CD4-positive, alpha-beta T cell (primary cell): Measurements from ENCODE around the gene TM4SF4. TPM values are rescaled to one million over a fixed set of nuclear protein-coding genes. Genes with fewer than 3 reads are reported as not detected.

ENCODE experiments used
- ATAC-seq: fragments of 200-7000 bp; cut with Tn5 transposase; one replicate; pipeline ENCODE4 v1.10.0; 2022; ENCODE audit warnings: mild to moderate bottlenecking; ENCODE audit not compliant: poor library complexity
- CTCF ChIA-PET: fragments of 350-600 bp; sonication (Branson Sonifier 250); formaldehyde crosslinking; loops from one replicate; lab custom pipeline; 2021; ENCODE audit warnings: antibody characterized with exemption, inconsistent platforms; lab: Charles Lee
- POLR2A ChIA-PET: fragments of 350-600 bp; sonication (Branson Sonifier 250); formaldehyde crosslinking; loops from one replicate; lab custom pipeline; 2021; ENCODE audit warnings: antibody characterized with exemption, inconsistent platforms; lab: Charles Lee
- DNase-seq, 14 experiments: peaks; one replicate each; pipeline ENCODE4 v3.0.0-alpha.2; 2013 to 2020; ENCODE audit warnings: mixed read lengths in 2 of 14
- H3K27ac ChIP-seq, 2 donors: one replicate each; pipeline versions ENCODE4 v1.5.1 to v1.7.0; 2013; ENCODE audit warnings: low read length in 2 of 2, low read depth in 1 of 2, mild to moderate bottlenecking in 1 of 2
- H3K27me3 ChIP-seq, 2 experiments: 1 replicate in 1 of 2; 2 replicates in 1 of 2; pipeline versions ENCODE4 v1.6.1 to v1.7.0; 2013; ENCODE audit warnings: low read length in 2 of 2, control low read depth in 1 of 2, mild to moderate bottlenecking in 1 of 2, moderate library complexity in 1 of 2; ENCODE audit not compliant: insufficient read depth in 2 of 2, control insufficient read depth in 1 of 2
- H3K36me3 ChIP-seq: one replicate; pipeline ENCODE4 v1.6.1; 2013; ENCODE audit warnings: low read length, control low read depth; ENCODE audit not compliant: insufficient read depth
- H3K4me1 ChIP-seq: one replicate; pipeline ENCODE4 v1.6.1; 2013; ENCODE audit warnings: low read length, control low read depth; ENCODE audit not compliant: insufficient read depth
- H3K4me3 ChIP-seq: one replicate; pipeline ENCODE4 v1.5.1; 2013; ENCODE audit warnings: mild to moderate bottlenecking, low read length, moderate library complexity
- H3K9me3 ChIP-seq, 2 experiments: 1 replicate in 1 of 2; 2 replicates in 1 of 2; pipeline versions ENCODE4 v1.6.1 to v1.7.0; 2013; ENCODE audit warnings: low read length in 2 of 2, mild to moderate bottlenecking in 2 of 2, control low read depth in 1 of 2, moderate library complexity in 1 of 2; ENCODE audit not compliant: control insufficient read depth in 1 of 2, insufficient read depth in 1 of 2
- H3K27ac Mint-ChIP-seq: one replicate; pipeline ENCODE4 v1.8.0; 2020; ENCODE audit warnings: mixed read lengths
- H3K27me3 Mint-ChIP-seq: one replicate; pipeline ENCODE4 v1.8.0; 2021; ENCODE audit warnings: mixed read lengths
- H3K36me3 Mint-ChIP-seq: one replicate; pipeline ENCODE4 v1.8.0; 2021; ENCODE audit warnings: low read depth, mixed read lengths
- H3K4me1 Mint-ChIP-seq: one replicate; pipeline ENCODE4 v1.8.0; 2021; ENCODE audit warnings: low read depth, mixed read lengths
- H3K4me3 Mint-ChIP-seq: one replicate; pipeline ENCODE4 v1.8.0; 2020; ENCODE audit warnings: mild to moderate bottlenecking, mixed read lengths
- H3K9me3 Mint-ChIP-seq: one replicate; pipeline ENCODE4 v1.8.0; 2020; ENCODE audit warnings: mixed read lengths
- intact Hi-C, 2 experiments: fragments of 100-400 bp; cut with DNase I in 1 of 2; cut with micrococcal nuclease in 1 of 2; formaldehyde crosslinking; loops; one replicate each; pipeline versions ENCODE4 v1.15.1 to v1.9.0; 2023 to 2025; cut with DNase I, micrococcal nuclease
- total RNA-seq, 174 experiments: library from RNA in 2 of 174; stranded (reverse) in 2 of 174; gene quantifications; one replicate each; pipeline ENCODE4 v1.2.3 and lab custom pipeline; 2021 to 2026
- TF ChIP-seq, protein P1 (sequence below): fragments of 200-600 bp; IDR thresholded peaks from one replicate; pipeline ENCODE4 v1.8.0; 2022; ENCODE audit warnings: antibody characterized with exemption, mild to moderate bottlenecking

Gene TM4SF4
- total RNA-seq, 2 experiments from 2014 or later: not detected

DNA sequence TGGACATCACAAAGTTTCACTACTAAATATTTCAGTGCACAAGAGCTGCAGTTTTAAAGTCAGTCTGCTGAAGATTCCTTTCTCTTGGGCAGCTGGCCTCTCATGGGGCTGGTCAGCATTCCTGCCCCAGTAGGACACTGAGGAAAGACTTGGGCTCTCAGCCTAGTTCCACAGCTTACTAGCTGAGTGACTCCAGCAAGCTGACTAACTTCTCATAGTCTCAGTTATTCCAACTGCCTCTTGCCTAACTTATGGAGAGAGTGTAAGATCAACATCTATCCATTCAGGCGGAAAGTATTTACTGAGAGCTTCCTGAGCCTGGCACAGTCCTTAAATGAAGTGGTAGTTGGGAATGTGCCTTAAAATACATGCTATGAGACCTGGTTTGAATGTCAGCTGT lies 27.0 kb downstream of the TM4SF4 start:
- Mint-ChIP-seq H3K4me1 (no peaks in the 10 kb centered on the region), H3K4me3 (no peak overlapping the region), H3K27ac (no peak overlapping the region), H3K9me3 (no peaks in the 10 kb centered on the region), H3K27me3 (peaks cover 16% of the 10 kb centered on the region), H3K36me3 (no peaks in the 10 kb centered on the region)
- intact Hi-C loops: no loop called here
- no peaks in the 10 kb centered on the region for H3K4me1 ChIP-seq
- no peak overlapping the region for H3K27ac ChIP-seq
- CTCF ChIA-PET: no interaction called here
- TF ChIP-seq, protein P1, sequence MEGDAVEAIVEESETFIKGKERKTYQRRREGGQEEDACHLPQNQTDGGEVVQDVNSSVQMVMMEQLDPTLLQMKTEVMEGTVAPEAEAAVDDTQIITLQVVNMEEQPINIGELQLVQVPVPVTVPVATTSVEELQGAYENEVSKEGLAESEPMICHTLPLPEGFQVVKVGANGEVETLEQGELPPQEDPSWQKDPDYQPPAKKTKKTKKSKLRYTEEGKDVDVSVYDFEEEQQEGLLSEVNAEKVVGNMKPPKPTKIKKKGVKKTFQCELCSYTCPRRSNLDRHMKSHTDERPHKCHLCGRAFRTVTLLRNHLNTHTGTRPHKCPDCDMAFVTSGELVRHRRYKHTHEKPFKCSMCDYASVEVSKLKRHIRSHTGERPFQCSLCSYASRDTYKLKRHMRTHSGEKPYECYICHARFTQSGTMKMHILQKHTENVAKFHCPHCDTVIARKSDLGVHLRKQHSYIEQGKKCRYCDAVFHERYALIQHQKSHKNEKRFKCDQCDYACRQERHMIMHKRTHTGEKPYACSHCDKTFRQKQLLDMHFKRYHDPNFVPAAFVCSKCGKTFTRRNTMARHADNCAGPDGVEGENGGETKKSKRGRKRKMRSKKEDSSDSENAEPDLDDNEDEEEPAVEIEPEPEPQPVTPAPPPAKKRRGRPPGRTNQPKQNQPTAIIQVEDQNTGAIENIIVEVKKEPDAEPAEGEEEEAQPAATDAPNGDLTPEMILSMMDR: no peak
- POLR2A ChIA-PET: no interaction called here
- ATAC-seq: no peak
- no peak for DNase-seq
- H3K36me3 ChIP-seq: no peaks in the 10 kb centered on the region
- peaks cover 0 to 5% of the 10 kb centered on the region in 2 experiments for H3K27me3 ChIP-seq
- no peak overlapping the region for H3K4me3 ChIP-seq
- no peaks in the 10 kb centered on the region for H3K9me3 ChIP-seq

DNA sequence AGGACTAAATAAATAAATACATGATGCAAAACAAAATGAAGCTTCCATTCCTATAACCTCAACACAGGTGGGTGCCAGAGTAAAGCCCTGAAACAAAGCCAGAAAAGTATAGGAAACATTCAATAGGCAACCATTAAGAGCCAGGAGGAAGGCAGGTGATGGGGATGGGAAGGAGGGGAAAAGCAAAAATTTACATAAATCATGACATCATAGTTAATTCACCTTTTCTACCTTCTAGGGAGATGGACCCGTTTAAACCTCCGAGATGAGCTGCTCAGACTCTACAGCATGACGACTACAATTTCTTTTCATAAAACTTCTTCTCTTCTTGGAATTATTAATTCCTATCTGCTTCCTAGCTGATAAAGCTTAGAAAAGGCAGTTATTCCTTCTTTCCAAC lies 27.9 kb downstream of the TM4SF4 start:
- CTCF ChIA-PET: no interaction called here
- Mint-ChIP-seq H3K9me3 (no peaks in the 10 kb centered on the region), H3K27ac (no peak overlapping the region), H3K4me3 (no peak overlapping the region), H3K27me3 (peaks cover 10% of the 10 kb centered on the region), H3K4me1 (no peaks in the 10 kb centered on the region), H3K36me3 (no peaks in the 10 kb centered on the region)
- no peaks in the 10 kb centered on the region for H3K9me3 ChIP-seq
- intact Hi-C loops: no loop called here
- no peaks in the 10 kb centered on the region for H3K36me3 ChIP-seq
- H3K27me3 ChIP-seq: peaks cover 0 to 5% of the 10 kb centered on the region in 2 experiments
- ATAC-seq (no peak), DNase-seq (no peak)
- H3K4me3 ChIP-seq: no peak overlapping the region
- POLR2A ChIA-PET: no interaction called here
- H3K4me1 ChIP-seq: no peaks in the 10 kb centered on the region
- TF ChIP-seq, protein P1: no peak
- H3K27ac ChIP-seq: no peak overlapping the region

DNA sequence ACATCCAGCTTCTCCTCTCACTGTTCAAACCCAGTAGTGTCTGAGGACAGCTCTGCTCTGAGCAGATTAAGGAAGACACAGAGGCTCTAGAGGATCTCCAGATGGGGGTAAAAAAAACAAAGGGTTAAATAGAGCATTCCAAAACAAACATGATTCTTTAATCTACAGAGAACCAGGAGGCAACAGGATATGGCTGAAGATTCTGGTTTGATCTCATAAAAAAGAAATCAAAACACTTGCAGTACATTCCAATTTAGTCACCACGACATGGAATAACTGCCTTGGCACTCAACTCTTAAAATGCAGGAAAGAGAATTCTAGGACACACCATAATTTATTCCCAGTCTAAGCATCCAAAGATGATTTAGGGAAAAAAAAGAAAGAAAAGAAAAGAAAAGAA lies 32.0 kb downstream of the TM4SF4 start:
- Histone ChIP-seq H3K27ac (no peak overlapping the region), H3K9me3 (no peaks in the 10 kb centered on the region), H3K27me3 (peaks cover 0 to 5% of the 10 kb centered on the region in 2 experiments), H3K4me3 (no peak overlapping the region), H3K4me1 (no peaks in the 10 kb centered on the region), H3K36me3 (no peaks in the 10 kb centered on the region)
- no peak for ATAC-seq
- H3K4me1 Mint-ChIP-seq: peaks cover 5% of the 10 kb centered on the region
- H3K36me3 Mint-ChIP-seq: no peaks in the 10 kb centered on the region
- H3K4me3 Mint-ChIP-seq: no peak overlapping the region
- no peaks in the 10 kb centered on the region for H3K9me3 Mint-ChIP-seq
- intact Hi-C loops: no loop called here
- no peak overlapping the region for H3K27ac Mint-ChIP-seq
- H3K27me3 Mint-ChIP-seq: peaks cover 13% of the 10 kb centered on the region
- POLR2A ChIA-PET: no interaction called here
- CTCF ChIA-PET: no interaction called here
- no peak for DNase-seq
- TF ChIP-seq, protein P1: no peak
